ENCODE results near the gene RNF157. TPM values are rescaled to one million over a fixed set of nuclear protein-coding genes. Genes with fewer than 3 reads are reported as not detected.

Gene RNF157
- total and polyA plus RNA-seq, 9 of the 15 experiments (the other 6 are each of a cell fraction or from before 2014, with no cell fraction given), result 8.1 to 31.7 (median 20.8) TPM

- Histone ChIP-seq H3K9ac (ENCODE audit: insufficient read depth in 1 of 2, low read depth in 2 of 2, low read length in 2 of 2) (no peak overlapping the region), H3K27me3 (ENCODE audit: control insufficient read depth in 2 of 2, insufficient read depth in 2 of 2, low read length in 2 of 2) (no peaks in the 10 kb centered on the region), H3K27ac (ENCODE audit: extremely low read depth, low read depth, low read length) (no peak overlapping the region), H3K4me2 (ENCODE audit: insufficient read depth, low read length) (no peak overlapping the region), H3K36me3 (ENCODE audit: control insufficient read depth, insufficient read depth, low read length) (peaks cover 64% of the 10 kb centered on the region; the same call in 2 of the 3 replicates), H2AFZ (ENCODE audit: low read depth, low read length) (no peak overlapping the region), H3K79me2 (ENCODE audit: control insufficient read depth, insufficient read depth, low read length) (no peaks in the 10 kb centered on the region), H4K20me1 (replicated peaks; ENCODE audit: control insufficient read depth, insufficient read depth, low read length) (no peaks in the 10 kb centered on the region; the same call in 1 of the 2 replicates), H3K4me3 (no peak overlapping the region), H3K9me3 (replicated peaks; ENCODE audit: control insufficient read depth, insufficient read depth, low read depth, low read length) (no peaks in the 10 kb centered on the region), H3K4me1 (replicated peaks in 1 of 2; ENCODE audit: control insufficient read depth in 2 of 2, insufficient read depth in 2 of 2, low read length in 2 of 2) (peaks cover 9 to 10% of the 10 kb centered on the region in 2 experiments; a peak in 3 of 5 replicates), H3K9me1 (ENCODE audit: control insufficient read depth, insufficient read depth, low read length) (no peaks in the 10 kb centered on the region)
- in situ Hi-C loops (cut with MboI) (no loop called here), intact Hi-C loops (cut with micrococcal nuclease) (no loop called here)
- DNase-seq (ENCODE audit: extremely low read depth in 1 of 4, low spot score in 3 of 4) (no peak), FAIRE-seq (no peak), ATAC-seq (no peak)
- ChIA-PET POLR2A (interaction anchor here (1.5 kb wide), 1 partner anchor 9 kb away, joined by 4 read pairs; no protein-coding TSS in a partner anchor), CTCF (ENCODE audit: low intra/inter-chr PET ratio) (no interaction called here)
- TF ChIP-seq ZBTB33 (CRISPR knock-in tag; IDR thresholded peaks at IDR 0.05) (peak; percentile 81), ATF4 (CRISPR knock-in tag; IDR thresholded peaks at IDR 0.05) (no peak)
- 84% methylated on average over 9 of the region's 13 CpGs for WGBS (ENCODE audit: insufficient coverage, low coverage, missing lambda C conversion rate)
- BruUV-seq (replicated peaks), result no TSS peak
Observed at GRCh38 chr17:76095943-76096342, 144.3 kb downstream of the RNF157 start.
